Endothelial cell of umbilical vein (primary cell): Measurements from ENCODE around the gene TCEA2. TPM values are rescaled to one million over a fixed set of nuclear protein-coding genes. Genes with fewer than 3 reads are reported as not detected.

Experiments used
- BruUV-seq: library from RNA; stranded (reverse); fragments of 400-500 nt; replicated peaks from 2 replicates; lab custom pipeline; 2021; lab: Mats Ljungman, UMichigan
- CTCF ChIA-PET: fragments of 300-600, 350-600 bp; sonication (Branson Sonifier 250); formaldehyde crosslinking; loops from one replicate; lab custom pipeline; 2021; ENCODE audit warnings: antibody characterized with exemption, inconsistent platforms; lab: Charles Lee
- POLR2A ChIA-PET: fragments of 300-600, 350-600 bp; sonication (Branson Sonifier 250); formaldehyde crosslinking; loops from one replicate; lab custom pipeline; 2021; ENCODE audit warnings: antibody characterized with exemption, inconsistent platforms; lab: Charles Lee
- DNase-seq: peaks from one replicate; pipeline ENCODE4 v3.0.0-alpha.2; 2011; ENCODE audit warnings: low read depth, low spot score
- FAIRE-seq: peaks from 2 replicates; lab custom pipeline; 2011; peaks lifted over from hg19 to GRCh38; lab: Jason Lieb, UNC
- H2AFZ ChIP-seq: 2 replicates; pipeline ENCODE4 v1.6.0; 2012; ENCODE audit warnings: low read depth, low read length, control low read depth, inconsistent platforms
- H3K27ac ChIP-seq: 2 replicates; pipeline ENCODE4 v1.5.1; 2011; ENCODE audit warnings: low read depth, mild to moderate bottlenecking, control low read depth, low read length, moderate library complexity; ENCODE audit not compliant: insufficient read depth
- H3K27me3 ChIP-seq, 2 experiments: 2 replicates each; pipeline versions ENCODE4 v1.6.0 to v1.6.1; 2011; ENCODE audit warnings: low read length in 2 of 2, mixed read lengths in 1 of 2; ENCODE audit not compliant: control insufficient read depth in 2 of 2, insufficient read depth in 2 of 2
- H3K36me3 ChIP-seq, 2 experiments: 2 replicates in 1 of 2; 3 replicates in 1 of 2; pipeline ENCODE4 v1.5.1; 2011; ENCODE audit warnings: low read length in 2 of 2, mild to moderate bottlenecking in 1 of 2, moderate library complexity in 1 of 2; ENCODE audit not compliant: control insufficient read depth in 2 of 2, insufficient read depth in 2 of 2; ENCODE audit errors: extremely low read depth in 1 of 2
- H3K4me1 ChIP-seq: 3 replicates; pipeline ENCODE4 v1.5.1; 2011; ENCODE audit warnings: mild to moderate bottlenecking, low read length; ENCODE audit not compliant: control insufficient read depth, insufficient read depth; ENCODE audit errors: extremely low read depth
- H3K4me2 ChIP-seq: 2 replicates; pipeline ENCODE4 v1.6.1; 2011; ENCODE audit warnings: low read length, control low read depth, mixed read lengths; ENCODE audit not compliant: insufficient read depth
- H3K4me3 ChIP-seq, 3 experiments: fragments of 200-600 bp in 1 of 3; sonication (generic), shearing (Covaris generic) in 1 of 3; replicated peaks in 1 of 3; 2 replicates each; pipeline ENCODE4 v1.5.1; 2011 to 2016; ENCODE audit warnings: control low read depth in 3 of 3, low read length in 3 of 3, mild to moderate bottlenecking in 2 of 3, inconsistent platforms in 1 of 3, low read depth in 1 of 3, moderate library complexity in 1 of 3; ENCODE audit not compliant: insufficient read depth in 1 of 3
- H3K79me2 ChIP-seq: 2 replicates; pipeline ENCODE4 v1.6.0; 2012; ENCODE audit warnings: low read length, inconsistent platforms; ENCODE audit not compliant: control insufficient read depth, insufficient read depth
- H3K9ac ChIP-seq: replicated peaks from 2 replicates; pipeline ENCODE3; 2011; ENCODE audit warnings: low read length, control low read depth; ENCODE audit not compliant: insufficient read depth; ENCODE audit errors: extremely low read depth
- H3K9me1 ChIP-seq: replicated peaks from 3 replicates; pipeline ENCODE4 v1.6.0; 2011; ENCODE audit warnings: mild to moderate bottlenecking, low read length; ENCODE audit not compliant: control insufficient read depth, insufficient read depth; ENCODE audit errors: extremely low read depth
- H3K9me3 ChIP-seq: replicated peaks from 2 replicates; pipeline ENCODE4 v1.5.1; 2012; ENCODE audit warnings: low read length, inconsistent platforms; ENCODE audit not compliant: control insufficient read depth, insufficient read depth
- H4K20me1 ChIP-seq: replicated peaks from 2 replicates; pipeline ENCODE3; 2011; ENCODE audit warnings: mild to moderate bottlenecking, low read length; ENCODE audit not compliant: control insufficient read depth, insufficient read depth; ENCODE audit errors: extremely low read depth
- EZH2 ChIP-seq: IDR thresholded peaks from 2 replicates; pipeline ENCODE4 v1.6.1; 2012; ENCODE audit warnings: borderline replicate concordance, low read depth, mild to moderate bottlenecking, moderate library complexity, low read length, inconsistent platforms; ENCODE audit not compliant: severe bottlenecking
- FOS ChIP-seq: IDR thresholded peaks from 2 replicates; pipeline ENCODE4 v1.6.1; 2011; ENCODE audit warnings: mild to moderate bottlenecking, low read length, moderate library complexity, borderline replicate concordance; ENCODE audit not compliant: insufficient read depth
- GATA2 ChIP-seq: IDR thresholded peaks from 2 replicates; pipeline ENCODE4 v1.7.0; 2011; ENCODE audit warnings: low read depth, mild to moderate bottlenecking, moderate library complexity, mixed read lengths, low read length; ENCODE audit not compliant: insufficient read length, insufficient read depth
- JUN ChIP-seq: IDR thresholded peaks from 2 replicates; pipeline ENCODE4 v1.6.1; 2011; ENCODE audit warnings: borderline replicate concordance, low read depth; ENCODE audit not compliant: insufficient read length, insufficient read depth
- MYC ChIP-seq: IDR thresholded peaks from one replicate; pipeline ENCODE4 v1.6.1; 2011; ENCODE audit warnings: mild to moderate bottlenecking, low read depth, low read length
- POLR2A ChIP-seq: IDR thresholded peaks from 2 replicates; pipeline ENCODE4 v1.6.1; 2012; ENCODE audit warnings: low read depth, mild to moderate bottlenecking, control low read depth, low read length
- POLR2AphosphoS5 ChIP-seq: IDR thresholded peaks from 2 replicates; pipeline ENCODE4 v1.6.1; 2012; ENCODE audit warnings: low read depth, mild to moderate bottlenecking, control low read depth, low read length, moderate library complexity; ENCODE audit not compliant: insufficient read depth
- dilution Hi-C: fragments of 300-500 bp; cut with MboI; formaldehyde crosslinking; loops from one replicate; pipeline ENCODE4 v1.15.0; 2019; ENCODE audit warnings: low sequenced_read_pairs; ENCODE audit not compliant: extremely low pct_ligation_motif_present
- intact Hi-C: fragments of 100-400 bp; cut with micrococcal nuclease; formaldehyde crosslinking; loops from one replicate; pipeline ENCODE4 v1.10.0; 2022
- polyA plus RNA-seq, 4 experiments: library from polyadenylated mRNA; depleted of rRNA in 3 of 4; stranded (reverse) in 3 of 4; unstranded in 1 of 4; fragments of >200 nt; gene quantifications; 2 replicates each; pipeline versions ENCODE4 v1.2.1 to v1.2.3, GENCODE V29; 2011 to 2012; ENCODE audit warnings: missing spikeins in 1 of 4
- total RNA-seq: library from RNA; stranded (reverse); gene quantifications from 2 replicates; pipeline ENCODE4 v1.2.3, GENCODE V29; 2021
- TF ChIP-seq, protein P1 (sequence below): IDR thresholded peaks from 2 replicates; pipeline ENCODE4 v1.6.1; 2011; ENCODE audit not compliant: insufficient read depth, insufficient read length
- TF ChIP-seq, protein P2 (sequence below), 2 donors: IDR thresholded peaks; 1 replicate in 1 of 2; 2 replicates in 1 of 2; pipeline ENCODE4 v1.5.1; 2011; ENCODE audit warnings: low read length in 2 of 2, mild to moderate bottlenecking in 2 of 2, moderate library complexity in 2 of 2, control low read depth in 1 of 2, inconsistent platforms in 1 of 2, low read depth in 1 of 2; ENCODE audit not compliant: insufficient read depth in 1 of 2; ENCODE audit errors: extremely low read depth in 1 of 2

The TCEA2 gene
- total and polyA plus RNA-seq, 2 donors (not counting 3 experiments of a cell fraction or from before 2014, with no cell fraction given): 53.1 to 65.5 TPM

- Histone ChIP-seq H3K9ac (no peak overlapping the region), H3K4me1 (no peaks in the 10 kb centered on the region), H3K9me1 (no peaks in the 10 kb centered on the region), H3K4me3 (no peak overlapping the region), H2AFZ (no peak overlapping the region), H4K20me1 (no peaks in the 10 kb centered on the region), H3K27ac (no peak overlapping the region), H3K36me3 (no peaks in the 10 kb centered on the region), H3K79me2 (no peaks in the 10 kb centered on the region), H3K9me3 (no peaks in the 10 kb centered on the region), H3K4me2 (no peak overlapping the region), H3K27me3 (peaks cover 2% of the 10 kb centered on the region in 2 experiments)
- DNase-seq (no peak), FAIRE-seq (no peak)
- ChIA-PET CTCF (interaction anchor here (2.3 to 3.2 kb wide), 2 partner anchors 8 to 10 kb away, joined by 7 to 11 read pairs; partner anchors contain the start of gene LKAAEAR1), POLR2A (no interaction called here)
- TF ChIP-seq JUN (no peak), POLR2A (no peak), FOS (no peak), POLR2AphosphoS5 (no peak), EZH2 (no peak), MYC (no peak), GATA2 (no peak)
- TF ChIP-seq, protein P1, sequence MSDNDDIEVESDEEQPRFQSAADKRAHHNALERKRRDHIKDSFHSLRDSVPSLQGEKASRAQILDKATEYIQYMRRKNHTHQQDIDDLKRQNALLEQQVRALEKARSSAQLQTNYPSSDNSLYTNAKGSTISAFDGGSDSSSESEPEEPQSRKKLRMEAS: no peak
- TF ChIP-seq, protein P2, sequence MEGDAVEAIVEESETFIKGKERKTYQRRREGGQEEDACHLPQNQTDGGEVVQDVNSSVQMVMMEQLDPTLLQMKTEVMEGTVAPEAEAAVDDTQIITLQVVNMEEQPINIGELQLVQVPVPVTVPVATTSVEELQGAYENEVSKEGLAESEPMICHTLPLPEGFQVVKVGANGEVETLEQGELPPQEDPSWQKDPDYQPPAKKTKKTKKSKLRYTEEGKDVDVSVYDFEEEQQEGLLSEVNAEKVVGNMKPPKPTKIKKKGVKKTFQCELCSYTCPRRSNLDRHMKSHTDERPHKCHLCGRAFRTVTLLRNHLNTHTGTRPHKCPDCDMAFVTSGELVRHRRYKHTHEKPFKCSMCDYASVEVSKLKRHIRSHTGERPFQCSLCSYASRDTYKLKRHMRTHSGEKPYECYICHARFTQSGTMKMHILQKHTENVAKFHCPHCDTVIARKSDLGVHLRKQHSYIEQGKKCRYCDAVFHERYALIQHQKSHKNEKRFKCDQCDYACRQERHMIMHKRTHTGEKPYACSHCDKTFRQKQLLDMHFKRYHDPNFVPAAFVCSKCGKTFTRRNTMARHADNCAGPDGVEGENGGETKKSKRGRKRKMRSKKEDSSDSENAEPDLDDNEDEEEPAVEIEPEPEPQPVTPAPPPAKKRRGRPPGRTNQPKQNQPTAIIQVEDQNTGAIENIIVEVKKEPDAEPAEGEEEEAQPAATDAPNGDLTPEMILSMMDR (IDR thresholded peaks at IDR 0.05; ENCODE audit: extremely low read depth in 1 of 2, insufficient read depth in 1 of 2, low read depth in 1 of 2, low read length in 2 of 2): no peak
- dilution Hi-C loops (no loop called here), intact Hi-C loops (no loop called here)
- no TSS peak for BruUV-seq
These were observed 28.8 kb downstream of the TCEA2 start for GRCh38 chr20:64091770-64092169.
